C4-2B (cell line): ENCODE data around the gene ABCC6.

Experiments used
- CTCF ChIP-seq: fragments of 450-650 bp; conservative IDR thresholded peaks from 2 replicates; pipeline ENCODE4 v1.5.1; 2017; ENCODE audit warnings: mild to moderate bottlenecking
- ZFX ChIP-seq: fragments of 450-650 bp; IDR thresholded peaks from 2 replicates; pipeline ENCODE4 v1.6.1; 2017

DNA sequence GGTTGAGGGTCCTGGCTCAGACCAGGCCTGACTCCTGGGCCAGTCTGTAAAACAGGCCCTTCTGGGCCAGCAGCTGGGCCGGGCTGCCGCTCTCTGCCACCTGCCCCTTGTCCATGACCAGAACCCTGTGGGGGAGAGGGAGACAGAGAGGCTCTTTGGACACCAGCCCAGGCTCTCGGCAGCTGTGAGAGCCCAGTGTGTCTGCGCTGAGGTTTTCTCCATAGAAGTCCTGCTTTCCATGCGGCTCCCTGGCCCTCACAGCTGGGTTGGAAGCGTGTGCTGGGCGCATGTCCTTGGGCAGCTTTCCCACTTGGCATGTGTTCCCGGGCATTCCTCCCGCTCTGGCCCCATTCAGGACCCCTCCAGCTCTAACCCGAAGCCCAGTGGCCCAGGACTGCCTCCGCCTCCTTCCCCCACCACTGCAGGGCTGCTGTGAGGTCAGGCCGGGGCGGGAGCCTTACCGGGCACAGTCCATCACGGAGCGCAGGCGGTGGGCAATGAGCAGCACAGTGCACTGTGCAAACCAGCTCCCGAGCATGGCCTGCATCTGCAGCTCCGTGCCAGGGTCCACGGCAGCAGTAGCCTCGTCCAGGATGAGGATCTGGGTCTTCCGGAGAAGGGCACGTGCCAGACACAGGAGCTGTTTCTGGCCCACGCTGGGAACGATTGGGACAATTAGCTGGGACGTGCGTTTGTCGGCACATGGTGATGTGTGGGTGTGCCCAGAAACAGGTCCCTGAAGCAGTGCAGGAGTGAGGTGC lies 73.0 kb downstream of the ABCC6 start:
- TF ChIP-seq CTCF (no peak), ZFX (no peak)
